Measurements from ENCODE around the gene SCAF1.

The SCAF1 gene

DNA sequence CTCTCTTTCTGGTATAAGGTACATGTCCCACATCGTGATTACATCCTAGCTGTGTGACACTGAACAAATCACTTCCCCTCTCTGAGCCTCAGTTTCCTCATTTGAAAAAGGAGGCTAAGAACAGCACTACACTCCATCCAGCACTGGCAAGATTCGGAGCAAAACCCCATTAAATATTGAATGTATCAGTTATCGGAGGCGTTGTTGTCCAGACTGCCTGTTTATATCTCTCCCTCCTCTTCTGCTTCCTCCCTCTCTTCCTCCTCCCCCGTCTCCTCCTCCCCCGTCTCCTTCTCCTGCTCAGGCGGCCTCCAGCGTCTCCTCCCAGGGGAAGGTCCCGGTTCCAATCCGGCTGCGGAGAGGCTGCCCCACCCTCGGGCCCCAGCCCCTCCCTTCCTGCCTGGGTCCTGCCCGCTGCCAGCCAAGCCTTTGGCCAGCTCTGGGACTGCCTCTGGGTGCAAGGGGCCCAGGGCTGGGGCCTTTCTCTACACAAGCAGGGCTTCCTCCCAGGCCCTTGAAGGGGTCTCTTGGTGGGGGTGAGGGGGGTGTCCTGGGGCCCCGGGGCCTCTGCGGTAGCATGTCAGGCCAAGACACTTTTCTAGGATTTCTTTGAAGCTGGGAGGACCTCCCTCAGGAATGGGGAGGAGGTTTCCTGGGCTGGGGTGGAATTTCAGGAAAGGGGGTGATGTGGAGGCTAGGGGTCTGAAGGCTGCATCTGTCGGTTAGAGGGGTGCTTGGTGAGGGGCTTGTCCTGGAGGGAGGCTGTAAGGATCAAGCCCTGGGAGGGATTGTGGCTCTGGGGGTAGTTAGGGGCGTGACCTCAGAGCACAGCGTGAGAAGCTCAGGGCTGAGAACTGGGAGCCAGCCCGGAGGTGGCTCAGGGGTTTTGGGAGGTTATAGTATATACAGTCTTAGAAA lies 3.9 kb upstream of the SCAF1 start:
- H3K4me3 ChIP-seq (ENCODE audit: control insufficient read depth, low read depth, low read length): peak overlapping the region; percentile 76
- TF ChIP-seq, protein P1, sequence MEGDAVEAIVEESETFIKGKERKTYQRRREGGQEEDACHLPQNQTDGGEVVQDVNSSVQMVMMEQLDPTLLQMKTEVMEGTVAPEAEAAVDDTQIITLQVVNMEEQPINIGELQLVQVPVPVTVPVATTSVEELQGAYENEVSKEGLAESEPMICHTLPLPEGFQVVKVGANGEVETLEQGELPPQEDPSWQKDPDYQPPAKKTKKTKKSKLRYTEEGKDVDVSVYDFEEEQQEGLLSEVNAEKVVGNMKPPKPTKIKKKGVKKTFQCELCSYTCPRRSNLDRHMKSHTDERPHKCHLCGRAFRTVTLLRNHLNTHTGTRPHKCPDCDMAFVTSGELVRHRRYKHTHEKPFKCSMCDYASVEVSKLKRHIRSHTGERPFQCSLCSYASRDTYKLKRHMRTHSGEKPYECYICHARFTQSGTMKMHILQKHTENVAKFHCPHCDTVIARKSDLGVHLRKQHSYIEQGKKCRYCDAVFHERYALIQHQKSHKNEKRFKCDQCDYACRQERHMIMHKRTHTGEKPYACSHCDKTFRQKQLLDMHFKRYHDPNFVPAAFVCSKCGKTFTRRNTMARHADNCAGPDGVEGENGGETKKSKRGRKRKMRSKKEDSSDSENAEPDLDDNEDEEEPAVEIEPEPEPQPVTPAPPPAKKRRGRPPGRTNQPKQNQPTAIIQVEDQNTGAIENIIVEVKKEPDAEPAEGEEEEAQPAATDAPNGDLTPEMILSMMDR (conservative IDR thresholded peaks at IDR 0.05; ENCODE audit: control insufficient read depth, insufficient read depth, low read depth, low read length): no peak
- DNase-seq (ENCODE audit: low read depth): peak; percentile 75

DNA sequence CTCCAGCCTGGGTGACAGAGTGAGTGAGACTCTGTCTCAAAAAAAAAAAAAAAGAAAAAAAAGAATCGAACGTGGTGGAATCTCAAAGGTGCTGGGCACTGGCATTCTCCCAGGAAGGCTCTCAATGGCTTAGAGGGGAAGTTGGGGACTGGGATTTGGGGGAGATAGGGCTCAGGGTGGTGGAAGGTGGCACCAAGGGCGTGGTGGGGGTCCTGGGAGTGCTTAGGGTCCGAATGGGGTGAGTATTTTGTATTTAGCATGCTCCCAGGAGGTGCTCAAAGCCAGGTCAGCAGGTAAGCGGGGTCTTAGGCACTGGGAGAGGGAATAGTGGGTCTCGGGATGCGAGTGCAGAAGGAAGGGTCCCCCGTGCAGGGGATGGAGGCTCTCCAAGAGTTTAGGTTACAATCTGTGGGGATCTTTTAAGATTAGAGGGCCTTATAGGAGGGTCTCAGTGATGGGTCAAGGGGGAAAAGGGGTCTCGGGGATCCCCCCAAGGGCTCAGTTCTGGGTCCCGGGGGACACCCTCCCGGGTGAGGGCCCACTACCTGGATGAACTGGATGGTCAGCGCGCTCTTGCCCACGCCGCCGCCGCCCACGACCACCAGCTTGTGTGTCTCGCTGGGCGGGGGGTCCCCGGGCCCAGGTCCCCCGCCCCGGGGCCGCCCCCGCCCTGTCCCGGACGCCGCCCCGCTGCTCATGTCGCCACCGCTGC lies 2.5 kb upstream of the SCAF1 start:
- TF ChIP-seq, protein P1 (conservative IDR thresholded peaks at IDR 0.05; ENCODE audit: control insufficient read depth, insufficient read depth, low read depth, low read length): no peak
- no peak for DNase-seq (ENCODE audit: low read depth)
- H3K4me3 ChIP-seq (ENCODE audit: control insufficient read depth, low read depth, low read length): peak overlapping the region; percentile 76

DNA sequence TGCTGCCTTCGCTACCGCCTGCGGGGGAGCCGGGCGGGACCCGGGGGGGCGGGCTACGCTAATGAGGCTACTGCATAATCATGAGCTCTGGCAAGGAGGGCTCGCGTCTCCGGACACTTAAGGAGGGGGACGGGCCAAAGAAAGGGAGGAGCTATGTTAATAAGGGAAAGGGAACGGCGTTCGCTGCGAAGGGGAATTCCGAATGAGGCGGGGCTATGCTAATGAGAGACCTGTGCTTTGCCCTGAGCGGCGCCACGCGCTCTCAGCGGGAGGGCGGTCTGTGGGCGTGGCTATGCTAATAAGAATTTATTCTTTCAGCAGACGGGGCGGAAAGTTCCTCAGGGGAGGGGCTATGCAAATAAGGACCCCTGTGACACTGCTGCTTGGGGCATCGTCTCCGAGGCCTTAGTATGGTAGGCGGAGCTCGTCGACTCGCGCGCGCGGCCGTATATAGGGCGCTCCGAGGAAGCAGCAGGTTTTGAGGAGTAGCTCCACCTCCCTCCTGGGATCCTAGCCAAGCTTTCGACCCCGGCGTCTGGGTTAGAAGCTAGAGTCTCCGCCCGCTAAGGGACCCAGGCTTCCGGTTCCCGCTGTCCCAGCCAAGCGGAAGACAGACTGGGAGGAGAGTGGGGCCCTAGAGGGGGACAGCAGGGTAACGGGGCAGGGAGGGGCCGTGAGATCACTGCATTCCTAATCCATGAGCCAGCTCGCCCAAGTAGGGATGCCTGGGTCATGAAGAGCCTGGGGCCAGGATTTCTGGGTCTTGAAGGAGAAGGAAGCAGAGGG lies 1.7 kb upstream of the SCAF1 start, which contains the start of gene RRAS:
Gene RRAS (minus strand): TSS at position 31 of the 786 bp plus-strand sequence. CDS start 45 bp downstream, outside the sequence.
- peak within 1 kb of the TSS; percentile 76 for H3K4me3 ChIP-seq (ENCODE audit: control insufficient read depth, low read depth, low read length)
- TF ChIP-seq, protein P1 (conservative IDR thresholded peaks at IDR 0.05; ENCODE audit: control insufficient read depth, insufficient read depth, low read depth, low read length): no peak
- peak; percentile 100 for DNase-seq (ENCODE audit: low read depth)

DNA sequence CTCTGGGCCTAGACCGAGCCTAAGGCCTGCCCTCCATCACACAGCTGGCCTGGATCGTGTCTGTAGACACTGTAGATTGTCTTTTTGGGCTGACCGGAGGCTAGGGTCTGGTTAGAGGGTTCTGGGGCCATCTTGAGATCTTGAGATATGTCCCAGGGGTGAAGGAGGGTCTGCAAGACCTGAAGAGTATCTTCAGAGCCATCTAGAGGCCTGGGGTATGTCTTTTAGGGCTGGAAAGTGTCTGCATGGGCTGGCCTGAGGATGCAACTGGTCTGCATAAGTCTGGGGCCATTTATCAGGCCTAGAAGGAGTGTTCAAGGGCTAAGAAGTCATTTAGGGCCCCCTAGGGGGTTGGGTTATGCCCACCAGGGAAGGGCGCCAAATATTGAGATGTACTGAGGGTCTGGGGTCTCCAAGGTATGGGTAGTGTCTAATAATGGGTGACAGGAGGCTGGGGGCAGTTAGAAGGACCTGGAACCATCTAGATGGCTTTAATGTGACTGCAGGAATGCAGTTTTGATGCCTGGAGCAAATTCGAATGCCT lies 555 bp downstream of the SCAF1 start:
- no peak for DNase-seq (ENCODE audit: low read depth)
- peak overlapping the region; percentile 99 for H3K4me3 ChIP-seq (ENCODE audit: control insufficient read depth, low read depth, low read length)
- TF ChIP-seq, protein P1 (conservative IDR thresholded peaks at IDR 0.05; ENCODE audit: control insufficient read depth, insufficient read depth, low read depth, low read length): no peak

DNA sequence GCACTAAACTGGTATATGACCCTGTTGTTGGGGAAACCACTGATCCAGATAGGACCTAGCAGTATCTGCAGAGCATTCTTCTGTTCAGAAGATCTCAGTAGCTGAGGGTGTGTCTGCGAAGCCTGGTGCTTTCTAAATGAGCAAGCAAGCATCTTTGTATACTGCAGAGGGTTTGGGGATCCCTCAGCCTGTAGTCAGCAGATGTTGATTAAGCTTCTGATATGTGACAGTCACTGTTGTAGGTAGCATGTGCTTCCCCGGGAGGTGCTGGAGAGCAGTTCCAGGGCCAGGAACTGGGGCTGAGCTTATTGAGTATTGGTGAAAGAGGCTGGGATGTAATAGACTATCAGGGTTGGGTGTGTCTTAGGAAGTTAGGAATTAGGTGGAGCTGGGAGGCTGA lies 1.5 kb downstream of the SCAF1 start:
- TF ChIP-seq, protein P1 (conservative IDR thresholded peaks at IDR 0.05; ENCODE audit: control insufficient read depth, insufficient read depth, low read depth, low read length): no peak
- H3K4me3 ChIP-seq (ENCODE audit: control insufficient read depth, low read depth, low read length): peak overlapping the region; percentile 99
- no peak for DNase-seq (ENCODE audit: low read depth)

DNA sequence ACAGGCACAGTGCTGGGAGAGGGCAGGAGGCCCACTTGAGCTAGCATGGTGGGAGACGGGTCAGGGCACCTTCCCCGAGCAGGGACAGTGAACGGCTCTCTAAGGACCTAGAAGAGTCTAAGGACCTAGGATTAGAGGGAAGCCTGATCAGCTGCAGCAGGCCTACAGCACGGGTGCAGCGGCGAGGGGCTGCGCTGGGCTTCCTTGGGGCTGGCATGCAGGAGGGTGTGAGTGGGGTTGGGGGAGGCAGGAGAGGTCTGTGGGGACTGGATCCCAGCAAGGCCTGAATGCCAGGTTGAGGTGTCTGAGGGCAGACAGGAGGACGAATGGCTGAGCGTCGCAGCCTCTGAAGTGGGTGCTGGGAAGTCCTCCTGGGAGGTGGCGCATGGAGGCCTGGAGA lies 3.6 kb downstream of the SCAF1 start:
- DNase-seq (ENCODE audit: low read depth): no peak
- no peak overlapping the region for H3K4me3 ChIP-seq (ENCODE audit: control insufficient read depth, low read depth, low read length)
- TF ChIP-seq, protein P1 (conservative IDR thresholded peaks at IDR 0.05; ENCODE audit: control insufficient read depth, insufficient read depth, low read depth, low read length): no peak

Data from fibroblast of mammary gland (primary cell).